Measurements from ENCODE around the gene ENO2.
A peak's percentile ranks its signal among the peaks of the same experiment; 100 is the strongest.

Gene ENO2

DNA sequence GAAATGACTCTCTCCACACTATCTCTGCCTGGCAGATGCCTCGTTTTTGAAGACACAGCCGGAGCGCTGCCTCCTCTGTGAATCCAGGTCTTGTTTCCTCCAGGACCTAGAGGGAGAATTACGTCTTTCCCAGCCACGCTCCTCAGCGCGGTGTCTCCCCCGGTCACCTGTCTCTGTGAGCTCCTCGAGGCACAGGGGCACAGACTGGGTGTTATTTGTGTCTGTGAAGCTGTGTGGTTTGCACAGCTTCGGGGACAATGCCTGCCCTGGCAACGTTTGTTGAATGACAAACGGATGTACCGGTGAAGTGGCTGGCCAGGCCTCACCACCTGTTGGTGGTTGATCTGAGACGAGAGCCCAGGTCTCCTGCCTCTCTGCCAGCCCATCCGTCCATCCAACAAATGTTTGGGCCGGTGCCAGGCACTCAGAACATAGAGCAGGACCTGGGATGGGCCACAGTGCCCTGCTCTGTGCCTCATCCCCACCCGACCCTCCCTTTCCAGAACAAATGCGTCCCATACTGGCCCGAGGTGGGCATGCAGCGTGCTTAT, 42.8 kb downstream of the ENO2 start:
- H3K9me3 Mint-ChIP-seq, result no peaks in the 10 kb centered on the region
- peak overlapping the region; percentile 93 for H3K4me3 Mint-ChIP-seq
- H3K36me3 Mint-ChIP-seq, result peaks cover 90% of the 10 kb centered on the region
- DNase-seq, result peak; percentile 29
- peaks cover 85% of the 10 kb centered on the region for H3K4me1 Mint-ChIP-seq
- H3K27me3 Mint-ChIP-seq, result peaks cover 3% of the 10 kb centered on the region
- CTCF ChIA-PET, result interaction anchor here (0.7 to 12.3 kb wide), 4 partner anchors 9 to 85 kb away, joined by 3 to 491 read pairs (median 4); partner anchors contain the start of genes C12orf57, PTPN6 and RNU7-1
- H3K27ac Mint-ChIP-seq, result peak overlapping the region; percentile 99

DNA sequence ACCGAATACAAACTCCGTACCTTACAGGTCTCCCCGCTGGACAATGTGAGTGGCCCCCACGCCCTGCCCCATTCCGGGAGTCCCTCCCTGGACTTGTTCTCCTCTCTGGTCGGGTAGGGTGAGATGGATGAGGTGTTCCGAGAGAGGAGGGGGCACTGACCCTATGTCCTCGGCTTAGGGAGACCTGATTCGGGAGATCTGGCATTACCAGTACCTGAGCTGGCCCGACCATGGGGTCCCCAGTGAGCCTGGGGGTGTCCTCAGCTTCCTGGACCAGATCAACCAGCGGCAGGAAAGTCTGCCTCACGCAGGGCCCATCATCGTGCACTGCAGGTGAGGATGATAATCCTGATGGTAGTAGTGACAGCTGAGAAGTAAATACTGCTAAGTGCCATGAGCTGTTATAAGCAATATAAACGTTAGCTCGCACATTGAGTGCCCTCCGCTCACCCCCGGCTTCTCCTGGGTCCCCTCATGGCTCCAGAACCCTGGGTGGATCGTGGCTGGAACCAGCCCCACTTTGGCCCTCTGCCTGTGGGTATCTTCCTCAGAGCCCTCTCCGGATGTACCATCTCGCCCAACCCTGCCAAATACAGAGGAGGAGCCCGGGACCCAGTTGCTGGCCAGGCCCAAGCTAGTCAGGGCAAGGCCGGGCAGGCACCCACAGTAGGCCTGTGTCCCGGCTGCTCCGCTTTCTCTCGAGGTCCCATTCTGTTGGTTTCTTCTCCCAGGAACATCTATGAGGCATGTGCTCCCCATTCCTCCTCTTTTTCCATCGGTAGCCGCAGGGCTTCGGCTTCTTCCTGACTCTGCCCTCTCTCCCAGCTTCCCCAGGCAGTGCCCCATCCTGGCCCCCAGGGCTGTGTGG, 43.6 kb downstream of the ENO2 start:
- peak; percentile 29 for DNase-seq
- Mint-ChIP-seq H3K4me1 (peaks cover 89% of the 10 kb centered on the region), H3K4me3 (peak overlapping the region; percentile 93), H3K27ac (peak overlapping the region; percentile 99), H3K27me3 (peaks cover 3% of the 10 kb centered on the region), H3K36me3 (peaks cover 83% of the 10 kb centered on the region), H3K9me3 (no peaks in the 10 kb centered on the region)
- CTCF ChIA-PET, result interaction anchor here (0.7 to 12.3 kb wide), 5 partner anchors 13 to 155 kb away, joined by 3 to 491 read pairs (median 3); partner anchors contain the start of genes C12orf57, LPCAT3, PTPN6 and RNU7-1

DNA sequence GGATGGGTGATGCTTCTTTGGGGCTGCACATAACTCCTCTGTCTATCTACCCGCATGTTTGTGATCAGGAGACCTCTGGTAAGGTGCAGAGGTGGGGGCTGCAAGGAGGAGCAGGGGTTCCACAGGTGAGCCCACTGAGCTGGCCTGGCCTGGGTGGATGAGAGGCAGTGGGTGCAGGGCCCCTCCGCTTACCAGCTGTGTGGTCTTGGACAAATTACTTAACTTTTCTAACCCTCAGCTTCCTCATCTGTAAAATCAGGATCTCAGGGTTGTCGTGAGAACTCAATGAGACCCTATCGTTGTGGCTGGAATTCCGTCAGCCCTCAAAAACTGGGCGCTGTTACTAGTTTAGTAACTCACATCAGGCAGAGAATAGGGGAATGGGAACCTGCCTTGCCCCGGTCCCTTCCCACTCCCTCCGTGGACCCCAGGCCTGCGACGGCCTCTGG, 44.3 kb downstream of the ENO2 start:
- Mint-ChIP-seq H3K4me3 (peak overlapping the region; percentile 93), H3K4me1 (peaks cover 90% of the 10 kb centered on the region), H3K27me3 (peaks cover 2% of the 10 kb centered on the region), H3K27ac (peak overlapping the region; percentile 99), H3K9me3 (no peaks in the 10 kb centered on the region), H3K36me3 (peaks cover 76% of the 10 kb centered on the region)
- no peak for DNase-seq
- CTCF ChIA-PET, result interaction anchor here (1.0 to 12.3 kb wide), 4 partner anchors 13 to 154 kb away, joined by 3 to 491 read pairs (median 21); partner anchors contain the start of genes C12orf57, LPCAT3, PTPN6 and RNU7-1

DNA sequence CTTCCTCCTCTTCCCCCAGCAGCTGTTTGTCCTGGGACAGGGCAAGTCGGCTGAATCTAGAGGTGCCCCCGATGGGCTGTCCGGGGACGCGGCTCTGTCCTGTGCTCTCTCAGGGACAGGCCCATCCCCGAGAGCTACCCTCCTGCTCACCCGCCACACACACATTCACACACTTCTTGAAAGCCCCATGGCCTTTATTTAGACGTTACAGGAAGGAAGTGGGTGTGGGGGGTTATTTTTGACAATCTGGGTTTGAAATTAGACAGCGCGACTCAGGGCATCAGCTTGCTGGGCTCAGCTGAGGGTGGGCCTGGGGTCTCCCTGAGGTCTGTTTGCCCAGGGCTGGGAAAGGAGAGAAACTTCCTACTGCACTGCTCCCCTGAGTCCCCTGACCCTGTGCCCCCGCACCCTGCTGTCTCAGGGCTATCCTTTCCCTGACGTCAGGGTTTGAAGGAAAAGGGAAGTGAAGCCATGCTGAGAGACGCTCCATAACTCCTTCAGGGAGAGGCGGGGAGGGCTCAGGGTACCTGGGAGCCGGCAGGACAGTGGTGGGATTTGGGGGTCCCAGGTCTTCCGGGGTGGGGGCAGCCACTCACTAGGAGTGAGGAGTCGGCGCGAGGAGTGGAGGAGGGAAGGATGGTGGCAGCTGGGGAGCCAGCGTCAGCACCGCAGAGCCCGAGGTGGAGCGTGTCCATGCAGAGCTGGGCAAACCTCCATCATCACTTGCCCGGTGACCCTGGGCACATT, 44.9 kb downstream of the ENO2 start:
- Mint-ChIP-seq H3K4me1 (peaks cover 90% of the 10 kb centered on the region), H3K36me3 (peaks cover 70% of the 10 kb centered on the region), H3K4me3 (peak overlapping the region; percentile 93), H3K9me3 (no peaks in the 10 kb centered on the region), H3K27ac (peak overlapping the region; percentile 99), H3K27me3 (no peaks in the 10 kb centered on the region)
- peak; percentile 80 for DNase-seq
- CTCF ChIA-PET, result interaction anchor here (0.7 to 12.3 kb wide), 4 partner anchors 14 to 59 kb away, joined by 3 to 491 read pairs (median 21); partner anchors contain the start of genes C12orf57, LPCAT3, PTPN6 and RNU7-1

DNA sequence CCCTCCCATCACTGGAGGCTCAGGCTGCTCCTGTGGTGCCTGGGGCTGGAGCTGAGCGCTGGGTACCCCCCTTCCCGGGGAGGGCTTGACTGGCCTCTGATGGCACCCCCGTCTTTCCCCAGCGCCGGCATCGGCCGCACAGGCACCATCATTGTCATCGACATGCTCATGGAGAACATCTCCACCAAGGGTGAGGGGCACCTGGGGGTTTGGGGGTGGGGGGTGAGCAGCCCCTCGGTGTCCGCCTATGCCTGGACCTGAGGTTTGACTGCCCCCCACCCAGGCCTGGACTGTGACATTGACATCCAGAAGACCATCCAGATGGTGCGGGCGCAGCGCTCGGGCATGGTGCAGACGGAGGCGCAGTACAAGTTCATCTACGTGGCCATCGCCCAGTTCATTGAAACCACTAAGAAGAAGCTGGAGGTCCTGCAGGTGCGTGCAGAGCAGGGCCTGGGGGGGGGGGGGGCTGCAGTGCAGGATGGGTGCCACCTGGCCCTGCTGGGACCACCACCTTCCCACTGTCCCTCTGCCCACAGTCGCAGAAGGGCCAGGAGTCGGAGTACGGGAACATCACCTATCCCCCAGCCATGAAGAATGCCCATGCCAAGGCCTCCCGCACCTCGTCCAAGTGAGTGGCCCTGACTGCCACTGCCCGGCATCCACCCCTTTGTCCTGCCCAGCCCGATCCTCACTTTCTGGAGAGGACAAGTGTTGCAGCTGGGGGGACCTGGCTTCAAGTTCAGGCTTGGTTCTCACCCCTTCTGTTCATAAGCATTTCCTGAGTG, 45.6 kb downstream of the ENO2 start:
- Mint-ChIP-seq H3K27me3 (no peaks in the 10 kb centered on the region), H3K9me3 (no peaks in the 10 kb centered on the region), H3K4me1 (peaks cover 90% of the 10 kb centered on the region), H3K4me3 (peak overlapping the region; percentile 93), H3K36me3 (peaks cover 63% of the 10 kb centered on the region), H3K27ac (peak overlapping the region; percentile 99)
- CTCF ChIA-PET, result interaction anchor here (1.0 to 12.3 kb wide), 5 partner anchors 15 to 149 kb away, joined by 3 to 491 read pairs (median 4); partner anchors contain the start of genes C12orf57, C1RL, PTPN6 and RNU7-1
- peak; percentile 21 for DNase-seq

DNA sequence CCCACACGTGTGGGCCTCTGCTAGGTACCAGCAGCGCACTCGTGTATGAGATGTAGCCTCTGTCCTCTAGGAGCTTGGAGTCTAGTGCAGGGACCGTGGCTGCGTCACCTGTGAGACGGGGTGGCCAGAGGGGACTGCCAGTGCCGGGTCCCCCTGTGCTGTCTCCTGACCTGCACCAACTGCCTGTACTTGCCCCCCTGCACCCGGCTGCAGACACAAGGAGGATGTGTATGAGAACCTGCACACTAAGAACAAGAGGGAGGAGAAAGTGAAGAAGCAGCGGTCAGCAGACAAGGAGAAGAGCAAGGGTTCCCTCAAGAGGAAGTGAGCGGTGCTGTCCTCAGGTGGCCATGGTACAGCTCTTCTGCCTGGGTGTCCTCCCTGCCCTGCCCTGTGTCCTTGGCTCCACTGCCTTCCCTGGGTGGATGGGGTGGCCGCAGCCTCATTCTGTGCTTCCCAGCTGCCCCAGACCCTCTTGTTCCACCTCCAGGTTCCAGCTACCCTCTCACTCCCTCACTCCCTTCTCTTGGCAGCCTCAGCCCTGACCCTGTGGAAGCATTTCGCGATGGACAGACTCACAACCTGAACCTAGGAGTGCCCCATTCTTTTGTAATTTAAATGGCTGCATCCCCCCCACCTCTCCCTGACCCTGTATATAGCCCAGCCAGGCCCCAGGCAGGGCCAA, 46.4 kb downstream of the ENO2 start:
- Mint-ChIP-seq H3K27me3 (no peaks in the 10 kb centered on the region), H3K4me3 (peak overlapping the region; percentile 93), H3K4me1 (peaks cover 90% of the 10 kb centered on the region), H3K36me3 (peaks cover 63% of the 10 kb centered on the region), H3K9me3 (no peaks in the 10 kb centered on the region), H3K27ac (peak overlapping the region; percentile 99)
- CTCF ChIA-PET, result interaction anchor here (0.7 to 12.3 kb wide), 10 partner anchors 15 to 152 kb away, joined by 3 to 491 read pairs (median 4); partner anchors contain the start of genes C12orf57, C1RL, PTPN6 and RNU7-1
- DNase-seq, result peak; percentile 57

DNA sequence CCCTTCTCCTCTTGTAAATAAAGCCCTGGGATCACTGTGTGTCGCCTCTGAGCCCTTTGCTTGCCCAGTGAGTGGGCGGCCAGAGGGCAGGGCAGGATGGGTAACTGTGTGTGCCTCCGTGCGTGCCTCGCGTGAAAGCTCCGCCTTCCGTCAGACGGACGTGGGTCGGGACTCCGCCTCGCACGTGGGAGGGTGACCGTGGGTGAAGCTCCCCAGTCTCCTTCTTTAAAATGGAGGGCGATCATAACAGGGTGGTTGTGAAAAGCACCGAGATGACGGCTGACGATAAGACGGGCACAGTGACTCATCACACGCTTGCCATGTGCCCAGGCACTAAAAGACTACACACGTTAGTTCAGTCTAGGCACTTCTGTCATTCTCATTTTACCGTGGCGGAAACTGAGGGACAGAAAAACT, 46.9 kb downstream of the ENO2 start:
- Mint-ChIP-seq H3K4me3 (peak overlapping the region; percentile 93), H3K9me3 (no peaks in the 10 kb centered on the region), H3K4me1 (peaks cover 88% of the 10 kb centered on the region), H3K27me3 (no peaks in the 10 kb centered on the region), H3K36me3 (peaks cover 60% of the 10 kb centered on the region), H3K27ac (peak overlapping the region; percentile 99)
- DNase-seq, result peak; percentile 86
- CTCF ChIA-PET, result interaction anchor here (0.7 to 12.3 kb wide), 10 partner anchors 16 to 151 kb away, joined by 3 to 491 read pairs (median 4); partner anchors contain the start of genes C12orf57, C1RL, PTPN6 and RNU7-1

DNA sequence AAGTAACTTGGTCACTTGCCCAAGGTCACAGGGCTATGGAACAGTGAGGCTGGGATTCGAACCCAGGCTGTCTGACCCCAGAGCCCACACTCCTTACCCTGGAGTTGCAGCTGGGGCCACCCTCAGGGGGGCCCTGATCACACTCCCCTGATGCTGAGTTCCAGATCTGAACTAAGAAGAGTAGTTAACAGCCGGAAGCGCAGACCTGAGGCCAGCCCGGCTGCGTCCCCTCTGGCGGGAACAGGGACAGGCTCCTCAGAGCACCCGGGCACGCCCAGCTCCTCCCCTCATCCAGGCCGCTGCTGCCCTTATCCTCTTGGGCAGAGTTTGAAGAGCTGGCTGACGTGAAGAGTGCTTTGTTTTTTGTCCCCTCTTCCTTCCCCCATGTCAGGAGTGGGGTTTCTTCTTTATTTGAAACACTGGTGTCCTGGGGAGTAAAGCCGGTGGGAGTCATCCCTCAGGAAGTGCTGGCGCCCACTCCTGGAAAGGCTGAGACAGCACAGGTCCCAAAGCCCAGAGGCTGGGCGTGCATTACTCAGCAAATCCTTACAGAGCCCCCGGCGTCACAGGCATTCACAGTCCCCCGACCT, 47.4 kb downstream of the ENO2 start:
- Mint-ChIP-seq H3K4me1 (peaks cover 86% of the 10 kb centered on the region), H3K27me3 (no peaks in the 10 kb centered on the region), H3K9me3 (no peaks in the 10 kb centered on the region), H3K4me3 (peak overlapping the region; percentile 93), H3K27ac (peak overlapping the region; percentile 99), H3K36me3 (peaks cover 58% of the 10 kb centered on the region)
- DNase-seq, result peak; percentile 62
- CTCF ChIA-PET, result interaction anchor here (1.0 to 12.3 kb wide), 7 partner anchors 16 to 151 kb away, joined by 3 to 491 read pairs (median 5); partner anchors contain the start of genes C12orf57, C1RL, PTPN6 and RNU7-1

DNA sequence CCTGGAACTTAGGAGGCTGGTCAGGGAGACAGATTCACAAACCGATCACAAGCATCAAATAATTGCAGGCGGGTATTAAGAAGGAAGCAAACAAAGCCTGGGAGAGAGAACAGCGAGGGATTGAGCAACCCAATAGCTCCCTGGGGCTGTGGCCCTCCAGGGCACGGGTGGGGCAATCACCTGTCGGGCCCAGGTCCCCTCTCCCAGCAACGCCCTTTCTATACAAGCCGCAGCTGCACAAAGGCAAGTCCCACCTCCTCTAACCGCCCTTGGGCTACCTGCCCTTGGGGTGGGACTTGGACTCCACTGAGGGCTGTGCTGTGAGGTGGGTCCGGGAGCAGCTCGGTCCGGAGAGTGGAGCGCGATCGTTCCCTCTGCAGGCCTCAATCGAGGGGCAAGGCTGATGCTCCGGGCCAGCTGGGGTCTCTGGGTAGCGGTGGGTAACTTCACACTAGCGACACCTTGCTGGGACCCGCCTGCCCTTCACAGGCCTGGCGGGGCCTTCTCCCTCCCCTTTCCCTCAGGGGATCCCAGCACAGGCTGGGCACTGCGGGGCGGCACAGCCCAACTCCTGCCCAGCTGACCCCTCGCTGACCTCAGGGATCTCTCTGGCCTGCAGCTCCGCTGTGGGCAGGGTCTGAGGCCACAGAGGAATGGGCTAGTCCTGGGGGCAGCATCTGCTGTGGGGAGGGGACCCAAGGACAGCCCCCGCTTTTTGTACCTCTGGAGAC, 48.1 kb downstream of the ENO2 start:
- peaks cover 82% of the 10 kb centered on the region for H3K4me1 Mint-ChIP-seq
- CTCF ChIA-PET, result interaction anchor here (1.4 to 12.3 kb wide), 5 partner anchors 17 to 150 kb away, joined by 4 to 491 read pairs (median 9); partner anchors contain the start of genes C12orf57, C1RL, PTPN6 and RNU7-1
- peak overlapping the region; percentile 99 for H3K27ac Mint-ChIP-seq
- no peaks in the 10 kb centered on the region for H3K9me3 Mint-ChIP-seq
- H3K27me3 Mint-ChIP-seq, result no peaks in the 10 kb centered on the region
- DNase-seq, result no peak
- peaks cover 56% of the 10 kb centered on the region for H3K36me3 Mint-ChIP-seq
- H3K4me3 Mint-ChIP-seq, result peak overlapping the region; percentile 93

DNA sequence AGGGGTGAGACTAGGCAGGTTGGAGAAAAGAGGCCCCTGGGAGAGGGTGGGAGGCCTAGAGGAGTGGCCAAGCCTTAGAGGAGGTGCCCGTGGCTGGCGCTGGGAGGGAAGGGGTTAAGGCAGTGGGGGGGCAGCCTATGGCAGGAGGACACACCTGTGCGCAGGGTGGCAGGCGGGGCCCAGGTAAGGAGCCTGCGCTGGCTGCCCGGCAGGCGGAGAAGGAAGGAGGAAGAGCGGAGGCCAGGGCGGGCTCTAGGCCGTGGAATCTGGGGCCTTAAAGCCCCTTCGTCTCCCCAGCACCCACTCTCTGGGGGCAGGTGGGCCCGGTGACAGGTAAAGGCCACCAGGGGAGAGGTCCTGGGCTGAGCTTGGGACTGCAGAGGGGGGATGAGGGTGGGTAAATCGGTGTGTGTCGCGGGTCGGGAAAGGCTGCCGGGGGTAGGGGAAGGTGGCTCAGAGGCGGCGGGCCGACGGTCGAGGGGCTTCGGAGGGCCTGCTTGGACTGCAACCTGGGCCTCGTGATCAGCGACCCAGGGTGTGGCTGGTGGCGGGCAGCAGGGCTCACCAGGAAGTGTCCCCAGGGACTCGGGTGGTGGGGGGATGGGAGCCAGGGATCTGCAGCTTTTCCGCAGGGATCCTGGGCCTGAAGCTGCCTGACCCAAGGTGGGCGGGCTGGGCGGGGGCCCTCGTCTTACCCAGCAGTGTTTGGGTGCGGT, 48.8 kb downstream of the ENO2 start:
- H3K4me3 Mint-ChIP-seq, result no peak overlapping the region
- H3K4me1 Mint-ChIP-seq, result peaks cover 78% of the 10 kb centered on the region
- H3K9me3 Mint-ChIP-seq, result no peaks in the 10 kb centered on the region
- no peak for DNase-seq
- peak overlapping the region; percentile 64 for H3K27ac Mint-ChIP-seq
- CTCF ChIA-PET, result interaction anchor here (1.0 to 12.3 kb wide), 5 partner anchors 8 to 148 kb away, joined by 3 to 491 read pairs (median 13); partner anchors contain the start of genes C12orf57, PTPN6, RNU7-1 and SPSB2
- H3K27me3 Mint-ChIP-seq, result no peaks in the 10 kb centered on the region
- peaks cover 57% of the 10 kb centered on the region for H3K36me3 Mint-ChIP-seq
